GM13976 (cell line): Measurements from ENCODE around the gene TNFRSF18.

ENCODE experiments used
- DNase-seq: peaks from one replicate; pipeline ENCODE4 v3.0.0; 2012; ENCODE audit warnings: low spot score
- in situ Hi-C: fragments of 300-500 bp; cut with MboI; formaldehyde crosslinking; loops from one replicate; pipeline ENCODE4 v1.12.0; 2022; ENCODE audit warnings: low sequenced_read_pairs, mixed read lengths, inconsistent platforms; ENCODE audit not compliant: unreplicated experiment
- TF ChIP-seq, protein P1 (sequence below): IDR thresholded peaks from 2 replicates; pipeline ENCODE4 v1.5.1; 2012; ENCODE audit warnings: borderline replicate concordance, mild to moderate bottlenecking; ENCODE audit not compliant: insufficient read depth; ENCODE audit errors: extremely low read depth, missing control alignments, control extremely low read depth

The TNFRSF18 gene

DNA sequence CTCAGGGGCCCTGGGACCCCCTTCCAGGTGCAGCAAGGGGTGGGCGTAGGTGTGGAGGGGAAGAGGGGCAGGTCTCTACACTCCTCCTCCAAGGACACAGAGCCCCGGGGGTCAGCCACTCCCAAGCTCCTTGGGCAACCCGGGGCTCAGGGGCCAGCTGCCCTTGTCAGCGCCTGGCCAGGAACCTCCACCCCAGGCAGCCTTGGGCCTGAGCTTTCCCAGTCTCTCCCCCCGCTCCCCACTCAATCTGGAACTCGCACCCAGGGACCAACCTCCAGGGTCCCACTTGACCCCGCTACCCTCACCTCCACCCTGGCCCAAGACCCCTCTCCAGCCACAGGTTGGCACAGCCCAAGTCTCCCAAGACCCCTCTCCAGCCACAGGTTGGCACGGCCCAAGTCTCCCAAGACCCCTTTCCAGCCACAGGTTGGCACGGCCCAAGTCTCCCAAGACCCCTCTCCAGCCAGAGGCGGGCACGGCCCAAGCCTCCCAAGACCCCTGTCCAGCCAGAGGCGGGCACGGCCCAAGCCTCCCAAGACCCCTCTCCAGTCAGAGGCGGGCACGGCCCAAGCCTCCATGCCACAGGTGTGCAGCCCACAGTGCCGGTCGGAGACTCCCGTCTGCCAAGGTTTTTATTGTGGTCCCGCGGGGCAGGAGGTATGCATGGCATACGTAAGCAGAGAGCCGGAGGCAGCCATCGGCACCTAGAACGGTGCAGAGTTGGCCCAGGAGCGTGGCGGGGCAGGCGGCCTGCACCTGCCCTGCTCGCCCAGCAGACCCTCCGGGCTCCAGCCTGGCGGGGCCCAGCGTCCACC lies 4.5 kb upstream of the TNFRSF18 start:
- TF ChIP-seq, protein P1, sequence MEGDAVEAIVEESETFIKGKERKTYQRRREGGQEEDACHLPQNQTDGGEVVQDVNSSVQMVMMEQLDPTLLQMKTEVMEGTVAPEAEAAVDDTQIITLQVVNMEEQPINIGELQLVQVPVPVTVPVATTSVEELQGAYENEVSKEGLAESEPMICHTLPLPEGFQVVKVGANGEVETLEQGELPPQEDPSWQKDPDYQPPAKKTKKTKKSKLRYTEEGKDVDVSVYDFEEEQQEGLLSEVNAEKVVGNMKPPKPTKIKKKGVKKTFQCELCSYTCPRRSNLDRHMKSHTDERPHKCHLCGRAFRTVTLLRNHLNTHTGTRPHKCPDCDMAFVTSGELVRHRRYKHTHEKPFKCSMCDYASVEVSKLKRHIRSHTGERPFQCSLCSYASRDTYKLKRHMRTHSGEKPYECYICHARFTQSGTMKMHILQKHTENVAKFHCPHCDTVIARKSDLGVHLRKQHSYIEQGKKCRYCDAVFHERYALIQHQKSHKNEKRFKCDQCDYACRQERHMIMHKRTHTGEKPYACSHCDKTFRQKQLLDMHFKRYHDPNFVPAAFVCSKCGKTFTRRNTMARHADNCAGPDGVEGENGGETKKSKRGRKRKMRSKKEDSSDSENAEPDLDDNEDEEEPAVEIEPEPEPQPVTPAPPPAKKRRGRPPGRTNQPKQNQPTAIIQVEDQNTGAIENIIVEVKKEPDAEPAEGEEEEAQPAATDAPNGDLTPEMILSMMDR, result no peak

GRCh38 chr1:1208713-1209433 lies 2.5 kb upstream of the TNFRSF18 start:
- TF ChIP-seq, protein P1, result no peak
- in situ Hi-C loops, result no loop called here
- DNase-seq, result peak; percentile 78

More for the DNA sequence above, 4.5 kb upstream of the TNFRSF18 start:
- in situ Hi-C loops, result no loop called here
- no peak for DNase-seq

GRCh38 chr1:1207571-1207892 lies 1.1 kb upstream of the TNFRSF18 start:
- TF ChIP-seq, protein P1, result no peak
- in situ Hi-C loops, result no loop called here
- no peak for DNase-seq

DNA sequence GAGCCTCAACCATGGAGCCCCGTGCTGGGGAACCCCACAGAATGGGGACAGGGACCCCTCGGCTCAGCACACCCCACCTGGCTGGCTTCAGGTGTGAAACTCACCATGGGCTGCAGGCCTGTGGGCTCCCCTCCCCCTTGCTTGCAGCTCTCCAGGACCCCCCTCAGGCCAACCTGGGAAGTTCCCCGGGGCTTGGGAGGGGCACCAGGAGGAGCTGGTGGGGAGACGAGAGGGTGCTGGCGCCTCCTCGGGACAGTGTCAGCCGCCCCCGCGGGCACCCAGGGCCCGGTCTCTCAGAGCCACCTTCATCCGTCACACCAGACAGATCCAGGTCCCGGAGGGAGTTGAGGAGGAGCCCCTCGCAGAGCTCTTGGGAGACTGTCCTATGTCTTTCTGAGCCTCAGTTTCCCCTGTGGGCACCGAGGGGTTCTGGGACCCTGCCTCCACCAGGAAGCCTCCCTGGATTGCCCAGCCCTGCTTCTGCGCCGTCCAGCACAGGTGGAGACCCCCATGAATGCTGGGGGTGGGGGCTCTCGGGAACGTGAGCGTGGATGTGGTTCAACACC lies 657 bp upstream of the TNFRSF18 start:
- in situ Hi-C loops, result no loop called here
- TF ChIP-seq, protein P1, result no peak
- no peak for DNase-seq

DNA sequence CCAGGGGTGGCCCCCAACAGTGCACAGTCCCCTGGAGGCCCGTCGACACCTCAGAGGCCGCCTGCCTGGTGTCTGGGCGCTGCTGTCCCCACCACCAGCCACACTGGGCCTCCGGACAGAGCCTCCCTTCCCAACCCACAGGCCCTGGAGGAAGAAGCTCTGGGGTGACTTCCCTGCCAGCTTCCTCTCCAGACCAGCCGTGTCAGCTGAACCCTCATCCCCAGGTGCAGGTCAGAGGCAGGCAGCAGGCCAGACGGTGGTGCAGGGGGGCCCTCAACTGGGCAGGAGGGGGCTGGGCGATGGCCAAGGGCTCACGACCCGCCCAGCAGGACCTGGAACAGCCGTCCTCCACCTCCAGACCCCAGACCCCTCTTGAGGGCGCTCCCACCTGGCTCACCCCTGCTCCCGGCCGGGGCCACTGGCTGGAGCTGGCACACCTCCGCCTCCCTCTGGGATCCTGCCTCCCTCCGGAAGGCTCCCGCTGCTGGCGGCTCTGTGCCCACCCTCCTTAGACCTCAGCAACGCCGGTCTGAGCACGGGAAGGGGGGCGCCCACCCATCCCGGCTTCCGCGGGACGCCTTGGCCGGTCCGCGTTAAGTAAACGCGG lies 520 bp downstream of the TNFRSF18 start:
- in situ Hi-C loops, result no loop called here
- no peak for DNase-seq
- TF ChIP-seq, protein P1, result peak; percentile 14

DNA sequence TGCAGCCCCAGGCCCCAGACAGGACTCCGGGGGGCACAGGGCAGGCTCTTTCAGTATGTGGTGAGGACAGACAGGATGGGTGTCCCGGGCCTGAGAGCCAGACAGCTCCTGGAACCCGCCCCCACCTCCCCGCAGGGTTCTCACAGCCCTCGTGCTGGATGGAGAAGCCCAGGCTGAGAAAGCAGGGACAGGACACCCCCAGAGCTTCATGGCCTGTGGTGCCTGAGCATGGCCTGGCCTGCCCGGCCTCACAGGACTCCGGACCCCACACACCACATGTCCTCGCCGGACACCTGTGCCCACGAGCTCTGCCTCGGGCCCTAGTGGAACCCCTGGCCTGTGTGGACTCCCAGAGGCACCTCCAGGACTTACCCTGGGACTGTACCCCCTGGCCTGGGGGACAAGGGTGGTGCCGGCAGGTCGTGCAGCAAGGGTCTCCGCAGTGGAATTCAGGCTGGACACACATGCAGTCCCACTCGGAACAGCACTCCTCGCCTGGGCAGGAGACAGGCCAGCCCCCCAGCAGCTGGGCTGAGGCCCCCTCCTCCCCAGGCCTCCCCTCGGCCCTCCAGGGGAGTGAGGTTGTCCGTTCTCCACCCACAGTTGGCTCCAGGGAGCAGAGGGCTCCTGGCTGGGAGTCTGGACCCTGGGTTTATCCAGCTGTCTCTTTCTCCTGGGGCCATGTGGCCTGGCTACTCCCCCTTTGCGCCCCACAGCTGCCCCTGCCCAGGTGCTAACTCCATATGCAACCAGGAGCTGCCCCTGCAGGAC lies 1.2 kb downstream of the TNFRSF18 start:
- TF ChIP-seq, protein P1, result no peak
- no peak for DNase-seq
- in situ Hi-C loops, result no loop called here
